Aorta (tissue), 5 donors: Measurements from ENCODE around the gene HDAC1. TPM values are rescaled to one million over a fixed set of nuclear protein-coding genes. Genes with fewer than 3 reads are reported as not detected.
"Not testable (repeated sequence)": the region's sequence is repeated elsewhere in the genome, so short reads cannot be mapped to it uniquely, and the experiment has no call there.

Experiments used
- ATAC-seq: fragments of 200-7000 bp; cut with Tn5 transposase; one replicate; pipeline ENCODE4 v1.9.1; 2022; ENCODE audit warnings: moderate library complexity; ENCODE audit not compliant: low FRiP score
- DNase-seq, 2 donors: peaks; one replicate each; pipeline ENCODE4 v3.0.0-alpha.2; 2020
- H3K27ac ChIP-seq, 2 donors: one replicate each; pipeline ENCODE4 v1.5.1; 2013; ENCODE audit warnings: low read length in 2 of 2, mild to moderate bottlenecking in 2 of 2, moderate library complexity in 2 of 2, control low read depth in 1 of 2, inconsistent platforms in 1 of 2, low read depth in 1 of 2
- H3K27me3 ChIP-seq, 2 donors: one replicate each; pipeline ENCODE4 v1.6.1; 2013; ENCODE audit warnings: control low read depth in 1 of 2, low read length in 1 of 2, mild to moderate bottlenecking in 1 of 2, moderate library complexity in 1 of 2; ENCODE audit not compliant: insufficient read depth in 2 of 2, control insufficient read depth in 1 of 2
- H3K36me3 ChIP-seq, 2 donors: one replicate each; pipeline ENCODE4 v1.6.1; 2013; ENCODE audit warnings: control low read depth in 1 of 2, low read length in 1 of 2, mild to moderate bottlenecking in 1 of 2; ENCODE audit not compliant: insufficient read depth in 2 of 2, control insufficient read depth in 1 of 2
- H3K4me1 ChIP-seq, 2 donors: one replicate each; pipeline ENCODE4 v1.6.1; 2013; ENCODE audit warnings: low read length in 2 of 2, control low read depth in 1 of 2, mild to moderate bottlenecking in 1 of 2, moderate library complexity in 1 of 2; ENCODE audit not compliant: insufficient read depth in 2 of 2, control insufficient read depth in 1 of 2
- H3K4me3 ChIP-seq, 2 donors: one replicate each; pipeline ENCODE4 v1.5.1; 2013; ENCODE audit warnings: low read length in 2 of 2, control low read depth in 1 of 2, mild to moderate bottlenecking in 1 of 2
- H3K9me3 ChIP-seq: one replicate; pipeline ENCODE4 v1.6.1; 2013; ENCODE audit warnings: mild to moderate bottlenecking, low read length; ENCODE audit not compliant: control insufficient read depth
- WGBS, 2 donors: extraction: QIAGEN DNeasy Blood & Tissue Kit; methylation state at CpG; one replicate each; pipeline ENCODE4 v1.1.7; 2013; 5-methylcytosine and 5-hydroxymethylcytosine counted together
- intact Hi-C, 2 donors: fragments of 100-400 bp; cut with DNase I; formaldehyde crosslinking; loops; one replicate each; pipeline versions ENCODE4 v1.14.2 to v1.15.0; 2022
- polyA plus RNA-seq, 2 donors: library from polyadenylated mRNA; stranded (reverse); fragments of 200-250 nt; gene quantifications; one replicate each; pipeline ENCODE4 v1.2.3, GENCODE V29; 2013
- total RNA-seq, 2 donors: library from RNA; stranded (reverse); fragmentation: NEBNext Ultra II Directional; extraction: Animal tissue kit (Norgen Biotek cat#: 25700); gene quantifications; one replicate each; pipeline ENCODE4 v1.2.1, GENCODE V29; 2021
- donor health status: healthy with polysubstance abuse.
- donor health status: Bipolar disorder and iron deficiency.
- donor health status: DM: no; HTN: no; CAD: no.
- donor health status: DM: no; HTN: no; CAD: no.
- donor health status: DM: yes; HTN: yes; CAD: no.

HDAC1 gene
- total and polyA plus RNA-seq, 4 donors = 37.2 to 65.5 (median 51.7) TPM

GRCh38 chr1:32255072-32256071, 36.5 kb upstream of the HDAC1 start:
- no peak for ATAC-seq
- no peaks in the 10 kb centered on the region for H3K36me3 ChIP-seq

GRCh38 chr1:32256473-32257226, 35.2 kb upstream of the HDAC1 start:
- H3K4me3 ChIP-seq = no peak overlapping the region
- 60 to 64% methylated on average over 9 of the region's 9 CpGs for WGBS, 2 donors
- H3K4me1 ChIP-seq = no peaks in the 10 kb centered on the region
- no peak for DNase-seq
- ATAC-seq = no peak
- no peak overlapping the region for H3K27ac ChIP-seq
- no peaks in the 10 kb centered on the region for H3K27me3 ChIP-seq
- H3K36me3 ChIP-seq = no peaks in the 10 kb centered on the region
- no peaks in the 10 kb centered on the region for H3K9me3 ChIP-seq
- intact Hi-C loops = no loop called here

More at GRCh38 chr1:32255072-32256071, 36.5 kb upstream of the HDAC1 start:
- H3K4me1 ChIP-seq = no peaks in the 10 kb centered on the region
- no peaks in the 10 kb centered on the region for H3K9me3 ChIP-seq
- H3K4me3 ChIP-seq = no peak overlapping the region
- H3K27ac ChIP-seq = no peak overlapping the region
- no peaks in the 10 kb centered on the region for H3K27me3 ChIP-seq
- intact Hi-C loops = no loop called here
- WGBS, 2 donors = 87 to 89% methylated on average over 10 of the region's 10 CpGs
- no peak for DNase-seq

- ATAC-seq (no peak), DNase-seq (no peak)
- WGBS, 2 donors = 87 to 89% methylated on average over 6 of the region's 6 CpGs
- Histone ChIP-seq H3K9me3 (no peaks in the 10 kb centered on the region), H3K27me3 (no peaks in the 10 kb centered on the region), H3K4me1 (no peaks in the 10 kb centered on the region), H3K4me3 (no peak overlapping the region), H3K27ac (no peak overlapping the region), H3K36me3 (no peaks in the 10 kb centered on the region)
- intact Hi-C loops = no loop called here
These were observed 34.7 kb upstream of the HDAC1 start for GRCh38 chr1:32257227-32257508.

GRCh38 chr1:32263236-32263593, 28.7 kb upstream of the HDAC1 start:
- H3K27me3 ChIP-seq, DNase-seq, H3K4me1 ChIP-seq, H3K4me3 ChIP-seq, ATAC-seq, intact Hi-C loops, H3K36me3 ChIP-seq, H3K9me3 ChIP-seq, H3K27ac ChIP-seq: not testable (repeated sequence)
- 95 to 97% methylated on average over 4 of the region's 4 CpGs for WGBS, 2 donors

GRCh38 chr1:32263744-32264143, 28.1 kb upstream of the HDAC1 start:
- Histone ChIP-seq H3K27ac (no peak overlapping the region), H3K9me3 (no peaks in the 10 kb centered on the region), H3K4me1 (peaks cover 0 to 2% of the 10 kb centered on the region in 2 donors), H3K4me3 (no peak overlapping the region), H3K36me3 (no peaks in the 10 kb centered on the region), H3K27me3 (no peaks in the 10 kb centered on the region)
- WGBS, 2 donors = 91 to 92% methylated on average over 4 of the region's 4 CpGs
- ATAC-seq = no peak
- DNase-seq = no peak
- intact Hi-C loops = no loop called here

GRCh38 chr1:32265846-32266245, 26.0 kb upstream of the HDAC1 start:
- intact Hi-C loops = no loop called here
- 92 to 95% methylated on average over 9 of the region's 9 CpGs for WGBS, 2 donors
- Histone ChIP-seq H3K9me3 (no peaks in the 10 kb centered on the region), H3K4me1 (peaks cover 0 to 2% of the 10 kb centered on the region in 2 donors), H3K36me3 (no peaks in the 10 kb centered on the region), H3K4me3 (no peak overlapping the region), H3K27ac (no peak overlapping the region), H3K27me3 (no peaks in the 10 kb centered on the region)
- ATAC-seq (no peak), DNase-seq (no peak)

- no peaks in the 10 kb centered on the region for H3K9me3 ChIP-seq
- H3K27ac ChIP-seq = no peak overlapping the region
- no peak overlapping the region for H3K4me3 ChIP-seq
- no peaks in the 10 kb centered on the region for H3K36me3 ChIP-seq
- ATAC-seq (no peak), DNase-seq (no peak)
- peaks cover 0 to 2% of the 10 kb centered on the region in 2 donors for H3K4me1 ChIP-seq
- 11 to 15% methylated on average over 7 of the region's 7 CpGs for WGBS, 2 donors
- intact Hi-C loops = no loop called here
- H3K27me3 ChIP-seq = no peaks in the 10 kb centered on the region
These were observed 24.8 kb upstream of the HDAC1 start for GRCh38 chr1:32266921-32267591.

- intact Hi-C loops = no loop called here
These were observed 22.1 kb upstream of the HDAC1 start for GRCh38 chr1:32269744-32270143.

More at GRCh38 chr1:32269744-32270143, 22.1 kb upstream of the HDAC1 start:
- Histone ChIP-seq H3K27ac (no peak overlapping the region), H3K36me3 (no peaks in the 10 kb centered on the region), H3K27me3 (no peaks in the 10 kb centered on the region), H3K4me3 (no peak overlapping the region), H3K4me1 (peaks cover 0 to 2% of the 10 kb centered on the region in 2 donors), H3K9me3 (no peaks in the 10 kb centered on the region)
- ATAC-seq (no peak), DNase-seq (no peak)
